Hippocampal formation (tissue), 2 donors: ENCODE measurements around the gene RCN2.

ENCODE experiments used
- DNase-seq, 2 donors: peaks; one replicate each; lab custom pipeline; 2025; lab: John Stamatoyannopoulos, UW

The RCN2 gene

GRCh38 chr15:76973906-76974305 is 42.4 kb downstream of the RCN2 start:
- DNase-seq: no peak

DNA sequence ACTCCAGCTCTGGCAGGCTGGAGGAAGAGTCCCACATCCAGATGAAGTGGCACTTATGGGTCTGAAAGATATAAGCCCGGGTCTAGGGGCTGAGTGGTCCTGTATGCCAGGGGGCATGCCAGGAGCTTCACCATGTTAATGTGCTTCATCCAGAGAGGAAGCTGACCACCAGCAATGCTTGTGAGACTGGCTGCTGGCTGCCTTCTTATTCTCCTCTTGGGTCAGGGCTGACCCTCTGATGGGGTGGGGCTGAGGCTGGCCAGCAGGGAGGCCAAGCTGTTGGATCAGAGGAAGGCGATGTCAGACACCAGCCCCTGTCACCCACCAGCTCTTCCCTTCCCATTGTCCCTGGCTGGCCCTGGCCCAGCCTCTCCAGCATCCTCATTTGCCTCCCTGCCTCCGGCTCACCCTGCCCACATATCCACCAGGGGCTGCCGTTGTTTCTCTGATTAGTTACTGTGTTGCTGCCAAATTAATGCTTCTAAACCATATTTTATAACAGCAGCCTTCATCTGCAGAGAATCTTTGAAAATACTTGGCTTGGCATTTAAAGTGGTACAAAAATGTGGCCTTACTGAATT is 43.0 kb downstream of the RCN2 start:
- DNase-seq: no peak

- DNase-seq: no peak
Observed at GRCh38 chr15:76976141-76976540, 44.6 kb downstream of the RCN2 start.

DNA sequence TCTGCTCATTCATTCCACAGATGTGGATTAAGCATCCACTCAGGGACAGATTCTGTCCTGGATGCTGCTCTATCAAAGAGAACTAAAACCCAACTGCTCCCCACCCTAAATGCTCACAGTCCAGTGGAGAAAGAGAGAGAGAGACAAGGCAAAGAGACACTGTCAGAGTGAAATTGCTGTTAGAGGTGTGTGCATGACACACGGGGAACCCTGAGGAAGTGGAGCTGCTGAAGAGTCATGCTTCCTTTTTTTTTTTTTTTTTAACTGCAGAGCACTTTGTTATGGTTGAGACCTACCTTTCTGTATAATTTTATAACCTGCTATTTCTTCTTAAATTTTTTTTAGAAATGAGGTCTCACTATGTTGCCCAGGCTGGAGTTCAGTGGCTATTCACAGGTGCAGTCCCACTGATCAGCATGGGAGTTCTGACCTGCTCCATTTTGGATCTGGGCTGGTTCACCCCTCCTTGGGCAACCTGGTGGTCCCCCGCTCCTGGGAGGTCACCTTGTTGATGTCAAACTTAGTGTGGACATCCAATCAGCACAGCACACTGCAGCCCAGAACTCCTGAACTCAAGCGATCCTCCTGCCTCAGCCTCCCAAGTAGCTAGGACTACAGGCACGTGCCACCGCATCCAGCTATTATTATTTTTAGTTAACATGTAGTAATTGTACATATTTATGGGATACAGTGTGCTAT is 45.2 kb downstream of the RCN2 start:
- DNase-seq: no peak

DNA sequence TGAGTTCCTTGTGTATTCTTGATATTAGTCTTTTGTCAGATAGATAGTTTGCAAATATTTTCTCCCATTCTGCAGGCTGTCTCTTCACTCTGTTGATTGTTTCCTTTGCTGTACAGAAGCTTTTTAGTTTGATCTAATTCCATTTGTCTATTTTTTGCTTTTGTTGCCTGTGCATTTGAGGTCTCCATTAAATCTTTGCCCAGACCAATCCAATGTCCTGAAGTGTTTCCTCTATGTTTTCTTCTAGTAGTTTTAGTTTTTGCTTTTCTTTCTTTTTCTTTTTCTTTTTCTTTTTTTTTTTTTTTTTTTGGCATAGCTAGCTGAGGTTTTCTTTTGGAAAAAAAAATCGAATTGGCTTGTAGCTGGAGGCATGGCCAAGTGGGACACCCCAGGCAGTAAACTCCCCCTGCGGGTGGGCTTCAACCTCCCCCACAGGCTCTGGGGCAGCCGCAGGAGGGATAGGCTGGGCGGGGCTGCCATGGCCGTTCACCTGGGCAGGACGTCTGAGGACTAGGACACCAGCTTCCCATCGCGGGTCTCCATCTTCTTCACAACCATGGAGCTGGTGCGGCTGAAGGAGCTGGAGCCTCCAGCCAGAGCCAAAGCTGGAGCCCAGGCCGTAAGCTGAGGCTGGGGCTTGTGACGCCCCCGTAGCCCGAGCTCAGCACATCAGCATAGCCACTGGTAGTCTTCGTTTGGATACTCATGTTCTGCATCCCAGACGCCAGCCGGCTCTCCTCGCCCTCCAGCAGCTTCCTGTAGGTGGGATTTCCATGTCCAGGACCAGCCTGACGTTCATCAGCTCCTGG is 47.2 kb downstream of the RCN2 start:
- DNase-seq: no peak

- DNase-seq: no peak
Observed at GRCh38 chr15:76979331-76979925, 47.9 kb downstream of the RCN2 start.

GRCh38 chr15:76979996-76980520 is 48.5 kb downstream of the RCN2 start:
- DNase-seq: no peak

DNA sequence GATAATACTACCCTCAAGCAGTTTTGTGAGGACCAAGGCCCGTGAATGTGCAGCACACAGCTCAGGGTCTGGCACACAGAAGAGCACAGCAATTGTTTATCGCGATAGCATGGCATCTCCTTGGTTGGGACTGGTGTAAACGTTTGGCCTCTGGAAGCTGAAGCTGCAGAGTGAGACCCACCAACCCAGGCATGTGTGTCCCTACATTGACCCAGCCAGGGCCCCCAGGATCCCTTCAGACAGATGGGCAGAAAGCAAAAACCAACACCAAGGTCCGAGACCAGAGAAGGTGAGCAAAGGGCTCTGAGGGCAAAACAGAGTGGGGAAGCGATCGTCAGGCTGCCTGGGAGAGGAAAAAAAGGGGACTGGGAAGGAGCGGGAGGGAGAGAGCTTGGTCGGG is 50.8 kb downstream of the RCN2 start:
- DNase-seq: no peak

- DNase-seq: no peak
Observed at GRCh38 chr15:76982756-76983155, 51.2 kb downstream of the RCN2 start.

- DNase-seq: no peak
Observed at GRCh38 chr15:76983590-76984375, 52.2 kb downstream of the RCN2 start.

DNA sequence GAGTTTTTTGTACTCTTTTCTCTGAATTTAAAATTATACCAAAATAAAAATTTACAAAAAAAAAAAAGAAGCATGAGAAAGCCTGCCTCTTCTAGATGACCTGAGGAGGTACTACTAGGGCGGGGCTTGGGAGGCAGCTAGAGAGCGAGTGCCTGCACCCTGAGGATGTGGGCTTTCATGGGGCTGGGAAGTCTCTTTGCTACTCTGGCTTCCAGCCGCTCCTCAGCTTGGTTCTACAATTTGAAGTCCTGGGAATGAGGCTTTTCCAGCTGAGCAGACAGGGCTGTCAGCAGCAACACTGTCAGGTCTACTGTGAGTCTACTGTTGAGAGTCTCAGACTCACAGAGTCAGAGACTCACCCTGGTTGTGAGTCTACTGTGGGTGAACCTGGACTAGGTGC is 55.2 kb downstream of the RCN2 start:
- no peak for DNase-seq

GRCh38 chr15:76987276-76987675 is 55.7 kb downstream of the RCN2 start:
- no peak for DNase-seq

- no peak for DNase-seq
Observed at GRCh38 chr15:76987896-76988860, 56.6 kb downstream of the RCN2 start.

- DNase-seq: peak in 1 of 2 donors; percentile 19
Observed at GRCh38 chr15:76988867-76989780, 57.6 kb downstream of the RCN2 start.

DNA sequence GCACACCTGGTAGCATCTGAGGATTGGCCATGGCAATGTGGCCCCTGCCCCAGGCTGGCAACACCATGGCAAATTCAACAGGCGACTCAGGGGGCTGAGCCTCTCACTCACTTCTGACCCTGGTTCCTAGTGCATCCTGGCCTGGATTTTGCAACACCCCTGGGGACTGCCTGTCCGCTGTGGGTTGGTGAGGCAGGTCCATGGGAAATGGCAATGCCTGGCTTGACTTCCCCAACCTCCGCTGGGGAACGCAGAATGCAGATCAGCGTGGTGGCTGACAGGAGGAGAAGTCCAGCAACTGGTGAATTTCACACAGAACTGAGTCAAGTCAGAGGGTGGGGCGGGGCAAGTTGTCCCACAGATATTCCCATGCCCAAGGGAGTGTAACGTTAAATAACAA is 59.5 kb downstream of the RCN2 start:
- no peak for DNase-seq

GRCh38 chr15:76991741-76992645 is 60.4 kb downstream of the RCN2 start:
- peak in 1 of 2 donors; percentile 20 for DNase-seq

DNA sequence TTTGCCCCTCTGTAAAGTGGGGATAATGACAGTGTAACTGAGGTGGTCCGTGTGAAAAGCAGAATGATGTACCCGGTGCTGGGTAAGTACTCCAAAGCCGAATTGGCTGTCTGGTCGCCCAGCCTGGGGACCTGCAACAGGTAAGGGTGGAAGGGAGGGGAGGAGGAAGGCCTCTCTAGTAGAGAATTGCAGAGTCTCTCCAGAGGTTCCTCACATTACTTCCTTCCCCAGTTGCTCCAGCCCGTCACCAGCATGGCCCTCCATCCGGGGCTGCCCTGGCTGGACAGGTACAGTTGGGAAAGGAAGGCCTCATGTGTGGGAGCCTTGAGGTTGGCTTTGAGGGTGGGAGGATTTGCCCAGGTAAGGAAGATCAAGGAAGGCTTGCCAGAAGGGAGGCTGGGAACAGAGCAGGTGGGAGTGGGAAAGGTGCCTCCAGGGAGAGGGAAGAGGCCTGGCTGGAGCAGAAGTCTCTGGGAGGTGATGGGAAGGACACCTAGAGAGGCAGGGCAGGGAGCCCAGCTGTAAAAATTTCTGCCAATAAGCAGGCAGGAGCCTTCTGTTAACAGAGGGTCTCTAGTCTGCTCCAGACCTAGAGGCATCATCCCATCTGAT is 61.7 kb downstream of the RCN2 start:
- no peak for DNase-seq

- DNase-seq: no peak
Observed at GRCh38 chr15:76994001-76994400, 62.5 kb downstream of the RCN2 start.
